Measurements from ENCODE around the gene RNF220. TPM values are rescaled to one million over a fixed set of nuclear protein-coding genes. Genes with fewer than 3 reads are reported as not detected.

Gene RNF220
- total and polyA plus RNA-seq, 2 of the 4 experiments (the other 2 are of a cell fraction): 71.8 to 77.1 TPM

- H2AK5ac ChIP-seq (ENCODE audit: low read depth, low read length): no peak overlapping the region
- no peak overlapping the region for H3K4ac ChIP-seq (ENCODE audit: low read depth, low read length)
- no peak overlapping the region for H3K23ac ChIP-seq (ENCODE audit: low read depth, low read length)
- H3K36me3 ChIP-seq (ENCODE audit: control insufficient read depth, insufficient read depth, low read length): no peaks in the 10 kb centered on the region
- H3K27ac ChIP-seq (ENCODE audit: insufficient read depth, low read length): no peak overlapping the region
- no peak overlapping the region for H2BK5ac ChIP-seq (ENCODE audit: low read depth, low read length, poor library complexity, severe bottlenecking)
- no peak for DNase-seq
- no peak overlapping the region for H2BK15ac ChIP-seq (ENCODE audit: low read depth, low read length)
- H4K91ac ChIP-seq (ENCODE audit: insufficient read depth, low read depth, low read length): no peak overlapping the region
- H3K27me3 ChIP-seq (ENCODE audit: control insufficient read depth, insufficient read depth, low read length): peaks cover 40% of the 10 kb centered on the region
- no peak overlapping the region for H3K14ac ChIP-seq (replicated peaks; ENCODE audit: low read depth, low read length)
- H4K20me1 ChIP-seq (ENCODE audit: insufficient read depth, low read length): no peaks in the 10 kb centered on the region
- H3K4me3 ChIP-seq (ENCODE audit: insufficient read depth, low read depth, low read length): no peak overlapping the region
- no peak overlapping the region for H3K18ac ChIP-seq (ENCODE audit: low read depth, low read length)
- H2AFZ ChIP-seq (replicated peaks; ENCODE audit: low read length, poor library complexity): no peak overlapping the region
- no peaks in the 10 kb centered on the region for H3K9me3 ChIP-seq (ENCODE audit: control insufficient read depth, insufficient read depth, low read length)
- no peak overlapping the region for H2BK120ac ChIP-seq (ENCODE audit: low read depth, low read length)
- H3K9me1 ChIP-seq (ENCODE audit: insufficient read depth, low read length): no peaks in the 10 kb centered on the region; the same call in 1 of the 2 replicates
- no peak overlapping the region for H4K5ac ChIP-seq (ENCODE audit: low read depth, low read length)
- 100% methylated on average over 4 of the region's 6 CpGs; no CpG with 5 or more reads in 1 of the 2 experiments for WGBS, 2 experiments (ENCODE audit: extremely low coverage in 2 of 2, insufficient read length in 1 of 2)
- no peak for TF ChIP-seq USF2 (IDR thresholded peaks at IDR 0.05; ENCODE audit: low read depth, low read length)
- TF ChIP-seq CEBPB (IDR thresholded peaks at IDR 0.05; ENCODE audit: low read depth, low read length): no peak
- TF ChIP-seq RAD21 (IDR thresholded peaks at IDR 0.05; ENCODE audit: low read length): no peak
- TF ChIP-seq ELK1 (IDR thresholded peaks at IDR 0.05; ENCODE audit: borderline replicate concordance, low read depth, low read length): no peak
- TF ChIP-seq POLR2A (IDR thresholded peaks at IDR 0.05; ENCODE audit: low read depth, low read length): no peak
- TF ChIP-seq CTCF (conservative IDR thresholded peaks at IDR 0.05; ENCODE audit: low read depth, low read length): no peak
- no peak for TF ChIP-seq MAZ (IDR thresholded peaks at IDR 0.05; ENCODE audit: borderline replicate concordance, low read depth, low read length)
- H3K9ac ChIP-seq (ENCODE audit: low read depth, low read length): no peak overlapping the region
- no peak overlapping the region for H2BK20ac ChIP-seq (ENCODE audit: low read depth, low read length)
- BruUV-seq (replicated peaks): no TSS peak
- ChIA-PET CTCF (interaction anchor here (0.6 kb wide), 1 partner anchor 1764 kb away, joined by 3 read pairs; no protein-coding TSS in a partner anchor), POLR2A (ENCODE audit: unreplicated experiment) (no interaction called here)
- H2AK9ac ChIP-seq (replicated peaks; ENCODE audit: low read depth, low read length, poor library complexity): no peak overlapping the region
- intact Hi-C loops (cut with micrococcal nuclease): no loop called here
- in situ Hi-C loops (cut with MboI; ENCODE audit: low sequenced_read_pairs): no loop called here
- dilution Hi-C loops (cut with HindIII; ENCODE audit: low sequenced_read_pairs, unreplicated experiment): no loop called here
- no peak overlapping the region for H3K56ac ChIP-seq (ENCODE audit: extremely low read depth, insufficient read depth, low read length)
- H3K4me2 ChIP-seq (ENCODE audit: low read depth, low read length): no peak overlapping the region
- no peaks in the 10 kb centered on the region for H3K79me1 ChIP-seq (ENCODE audit: low read depth in 1 of 2, low read length in 2 of 2)
- H3K4me1 ChIP-seq (ENCODE audit: control insufficient read depth, insufficient read depth, low read length): peaks cover 9% of the 10 kb centered on the region
- no peak overlapping the region for H4K8ac ChIP-seq (ENCODE audit: low read depth in 2 of 2, low read length in 2 of 2)
- ATAC-seq (ENCODE audit: low read depth): no peak
These were observed 208.9 kb downstream of the RNF220 start for GRCh38 chr1:44613941-44614340.
